Stimulated activated CD4-positive, alpha-beta T cell treated with anti-CD3 and anti-CD28 coated beads, TNF-alpha, amount 100 ng/mL, for 4 hours (primary cell): ENCODE measurements around the gene NAV3.

ENCODE experiments used
- DNase-seq, 3 experiments: peaks; one replicate each; pipeline ENCODE4 v3.0.0-alpha.2; 2020; ENCODE audit warnings: low read depth in 3 of 3

Gene NAV3

GRCh38 chr12:77923882-77924281 lies 93.2 kb downstream of the NAV3 start:
- no peak for DNase-seq

GRCh38 chr12:77924703-77925102 lies 94.0 kb downstream of the NAV3 start:
- no peak for DNase-seq

- DNase-seq: no peak
Measured at GRCh38 chr12:77925536-77926108, 94.9 kb downstream of the NAV3 start.

GRCh38 chr12:77928078-77928477 lies 97.4 kb downstream of the NAV3 start:
- DNase-seq: no peak

- no peak for DNase-seq
Measured at GRCh38 chr12:77932216-77932615, 101.5 kb downstream of the NAV3 start.

- DNase-seq: no peak
Measured at GRCh38 chr12:77938301-77938700, 107.6 kb downstream of the NAV3 start.

GRCh38 chr12:77940011-77940423 lies 109.3 kb downstream of the NAV3 start:
- no peak for DNase-seq

- DNase-seq: no peak
Measured at GRCh38 chr12:77940567-77940966, 109.9 kb downstream of the NAV3 start.

- no peak for DNase-seq
Measured at GRCh38 chr12:77941401-77941800, 110.7 kb downstream of the NAV3 start.

GRCh38 chr12:77943466-77943865 lies 112.8 kb downstream of the NAV3 start:
- no peak for DNase-seq

- no peak for DNase-seq
Measured at GRCh38 chr12:77946541-77947061, 115.9 kb downstream of the NAV3 start.

- DNase-seq: no peak
Measured at GRCh38 chr12:77947330-77947729, 116.6 kb downstream of the NAV3 start.

- DNase-seq: no peak
Measured at GRCh38 chr12:77947746-77948145, 117.1 kb downstream of the NAV3 start.

- DNase-seq: no peak
Measured at GRCh38 chr12:77949943-77950342, 119.2 kb downstream of the NAV3 start.

- DNase-seq: no peak
Measured at GRCh38 chr12:77953528-77954205, 123.0 kb downstream of the NAV3 start.

- no peak for DNase-seq
Measured at GRCh38 chr12:77954206-77954555, 123.5 kb downstream of the NAV3 start.

GRCh38 chr12:77957062-77957461 lies 126.4 kb downstream of the NAV3 start:
- no peak for DNase-seq

- no peak for DNase-seq
Measured at GRCh38 chr12:77963576-77964178, 133.0 kb downstream of the NAV3 start.

GRCh38 chr12:77965790-77966189 lies 135.1 kb downstream of the NAV3 start:
- no peak for DNase-seq

- DNase-seq: no peak
Measured at GRCh38 chr12:77968021-77968420, 137.3 kb downstream of the NAV3 start.

- DNase-seq: no peak
Measured at GRCh38 chr12:77968571-77968970, 137.9 kb downstream of the NAV3 start.

GRCh38 chr12:77973579-77973978 lies 142.9 kb downstream of the NAV3 start:
- DNase-seq: no peak

- no peak for DNase-seq
Measured at GRCh38 chr12:77974645-77975044, 144.0 kb downstream of the NAV3 start.
